GM19351 (cell line): ENCODE data around the gene NLRP2B.
"Not testable (repeated sequence)": the region's sequence is repeated elsewhere in the genome, so short reads cannot be mapped to it uniquely, and the experiment has no call there.

Source experiments
- ATAC-seq: cut with Tn5 transposase; IDR thresholded peaks from one replicate; pipeline ENCODE4 v1.9.1; 2021; ENCODE audit warnings: mild to moderate bottlenecking, moderate library complexity; ENCODE audit not compliant: unreplicated experiment

NLRP2B gene

DNA sequence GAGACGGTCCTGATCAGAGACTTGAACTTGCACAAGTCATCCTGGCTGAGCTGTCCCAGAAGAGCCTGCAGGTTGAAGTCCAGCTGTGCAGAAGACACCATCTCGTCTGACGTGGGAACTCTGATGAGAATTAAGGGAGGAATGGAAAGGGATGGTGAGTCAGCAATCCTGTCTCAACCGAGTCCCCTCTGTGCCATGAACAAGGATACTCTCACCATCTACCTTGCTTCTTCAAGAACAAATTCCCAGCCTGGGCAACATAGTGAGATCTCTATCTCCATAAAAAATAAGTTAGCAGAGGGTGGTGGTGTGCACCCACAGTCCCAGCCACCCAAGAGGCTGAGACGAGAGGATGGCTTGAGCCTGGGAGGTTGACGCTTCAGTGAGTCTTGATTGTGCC lies at the start of gene NLRP2B:
Gene NLRP2B (minus strand): TSS at position 101 of the 400 bp plus-strand sequence.
- ATAC-seq = no peak

DNA sequence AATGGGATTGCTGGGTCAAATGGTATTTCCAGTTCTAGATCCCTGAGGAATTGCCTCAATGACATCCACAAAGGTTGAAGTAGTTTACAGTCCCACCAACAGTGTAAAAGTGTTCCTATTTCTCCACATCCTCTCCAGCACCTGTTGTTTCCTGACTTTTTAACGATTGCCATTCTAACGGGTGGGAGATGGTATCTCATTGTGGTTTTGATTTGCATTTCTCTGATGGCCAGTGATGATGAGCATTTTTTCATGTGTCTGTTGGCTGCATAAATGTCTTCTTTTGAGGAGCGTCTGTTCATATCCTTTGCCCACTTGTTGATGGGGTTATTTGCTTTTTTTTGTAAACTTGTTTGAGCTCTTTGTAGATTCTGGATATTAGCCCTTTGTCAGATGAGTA lies 45.9 kb upstream of the NLRP2B start:
- ATAC-seq = not testable (repeated sequence)

GRCh38 chrX:57681341-57681740 lies 1.3 kb upstream of the NLRP2B start:
- no peak for ATAC-seq

DNA sequence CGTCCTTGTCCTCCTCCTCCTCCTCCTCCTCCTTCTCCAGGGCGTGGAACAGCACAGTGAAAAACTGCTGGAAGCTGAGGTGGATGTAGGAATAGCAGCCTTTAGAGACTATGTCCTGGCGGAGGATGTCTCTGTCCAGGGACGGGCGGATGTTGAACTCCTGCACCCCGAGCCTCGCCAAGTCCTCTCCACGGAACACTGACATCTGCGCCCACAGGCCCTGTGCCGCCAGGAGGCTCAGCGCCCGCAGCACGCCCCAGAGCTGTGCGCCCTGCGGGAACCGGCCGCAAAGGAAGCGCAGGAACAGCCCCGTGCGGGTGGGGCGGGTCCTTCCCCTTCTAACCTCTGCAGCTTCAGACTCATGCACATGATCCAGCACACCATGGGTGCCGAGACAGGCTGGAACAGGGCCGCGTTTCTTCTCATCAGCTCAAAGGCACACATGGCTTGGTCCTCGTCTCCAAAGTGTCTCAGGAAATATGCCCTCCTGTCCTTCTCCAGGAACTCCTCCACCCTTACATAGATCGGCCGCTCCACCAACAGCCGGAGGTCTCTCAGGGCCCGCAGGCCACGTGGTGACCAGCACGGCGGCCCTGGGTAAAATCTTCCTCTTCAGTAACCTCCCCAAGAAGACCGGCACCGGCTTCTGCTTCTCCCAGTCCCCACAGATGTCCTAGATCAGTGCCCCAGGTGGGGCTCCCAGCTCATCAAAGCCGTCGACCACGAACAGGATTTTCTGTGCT lies 1.2 kb downstream of the NLRP2B start:
- ATAC-seq = no peak

GRCh38 chrX:57677132-57677858 lies 2.8 kb downstream of the NLRP2B start:
- no peak for ATAC-seq

- no peak for ATAC-seq
These were observed 4.7 kb downstream of the NLRP2B start for GRCh38 chrX:57675320-57675719.

GRCh38 chrX:57674861-57675260 lies 5.2 kb downstream of the NLRP2B start:
- no peak for ATAC-seq

- ATAC-seq = no peak
These were observed 10.1 kb downstream of the NLRP2B start for GRCh38 chrX:57669961-57670360.

- no peak for ATAC-seq
These were observed 13.1 kb downstream of the NLRP2B start for GRCh38 chrX:57667010-57667409.

DNA sequence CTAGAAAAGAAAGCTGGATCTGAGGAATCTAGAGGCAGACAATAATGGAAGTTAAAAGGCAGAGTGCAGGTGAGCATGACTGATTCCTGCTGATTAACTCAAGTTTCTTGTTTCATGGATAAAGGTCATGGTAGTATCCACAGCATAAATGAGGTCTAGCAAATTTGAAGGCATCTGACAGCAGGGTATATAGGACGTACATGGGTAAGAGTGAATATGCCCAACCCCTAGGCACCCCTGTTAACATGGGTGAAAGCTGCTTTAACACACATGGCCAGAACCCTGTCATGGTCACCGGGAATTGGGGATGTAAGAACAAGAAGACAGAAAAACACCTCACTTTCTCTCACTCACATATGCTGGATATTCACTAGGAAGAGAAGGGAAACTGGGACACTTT lies 25.0 kb downstream of the NLRP2B start:
- ATAC-seq = no peak

GRCh38 chrX:57652705-57653104 lies 27.4 kb downstream of the NLRP2B start:
- no peak for ATAC-seq

DNA sequence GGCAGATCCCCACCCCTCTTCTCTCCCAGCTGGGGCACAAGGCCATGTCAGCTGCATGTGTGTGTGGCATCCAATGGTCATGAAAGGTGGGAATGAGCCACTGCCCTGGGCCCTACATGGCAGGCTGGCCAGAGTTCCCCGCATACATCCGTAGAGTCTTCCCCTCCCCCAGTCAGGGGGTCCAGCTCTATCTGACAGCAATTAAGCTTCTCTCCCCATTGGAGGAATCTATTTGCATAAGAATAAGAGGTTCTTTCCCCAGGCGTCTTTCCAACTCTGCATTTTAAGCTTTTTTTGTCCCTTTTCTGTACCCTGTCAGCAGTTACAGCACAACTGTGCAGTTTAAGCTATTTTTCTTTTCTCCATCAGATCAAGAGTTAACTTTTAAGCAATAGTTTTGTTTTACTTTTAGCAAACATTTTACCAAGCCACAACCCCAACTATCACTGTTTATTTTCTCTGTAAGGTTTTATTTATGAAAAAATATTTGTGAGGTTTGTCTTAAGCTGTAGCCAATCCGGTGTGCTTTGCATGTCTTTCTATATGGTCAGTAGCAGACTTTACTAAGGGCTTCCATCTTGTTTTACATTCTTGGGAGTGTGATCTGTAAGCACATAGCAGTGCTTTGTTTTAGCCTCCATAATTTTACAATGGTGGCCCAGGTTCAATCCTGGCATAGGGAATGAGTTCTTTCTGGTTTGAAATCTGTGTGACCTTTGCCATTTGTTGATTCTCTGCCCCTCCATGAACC lies 28.7 kb downstream of the NLRP2B start:
- no peak for ATAC-seq

- ATAC-seq = no peak
These were observed 33.0 kb downstream of the NLRP2B start for GRCh38 chrX:57647020-57647419.

GRCh38 chrX:57643698-57644097 lies 36.4 kb downstream of the NLRP2B start:
- ATAC-seq = no peak

- no peak for ATAC-seq
These were observed 38.7 kb downstream of the NLRP2B start for GRCh38 chrX:57641338-57641737.

GRCh38 chrX:57640674-57641016 lies 39.4 kb downstream of the NLRP2B start:
- ATAC-seq = no peak

DNA sequence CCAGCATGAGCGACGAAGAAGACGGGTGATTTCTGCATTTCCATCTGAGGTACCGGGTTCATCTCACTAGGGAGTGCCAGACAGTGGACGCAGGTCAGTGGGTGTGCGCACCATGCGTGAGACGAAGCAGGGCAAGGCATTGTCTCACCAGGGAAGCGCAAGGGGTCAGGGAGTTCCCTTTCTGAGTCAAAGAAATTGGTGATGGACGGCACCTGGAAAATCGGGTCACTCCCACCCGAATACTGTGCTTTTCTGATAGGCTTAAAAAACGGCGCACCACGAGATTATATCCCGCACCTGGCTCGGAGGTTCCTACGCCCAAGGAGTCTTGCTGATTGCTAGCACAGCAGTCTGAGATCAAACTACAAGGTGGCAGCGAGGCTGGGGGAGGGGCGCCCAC lies 50.6 kb downstream of the NLRP2B start:
- not testable (repeated sequence) for ATAC-seq
